ENCODE data around the gene DSCAML1.

DSCAML1 gene

GRCh38 chr11:117519170-117519569, 277.8 kb downstream of the DSCAML1 start:
- DNase-seq (ENCODE audit: low read depth in 2 of 2), result no peak

- no peak for DNase-seq (ENCODE audit: low read depth in 2 of 2)
Measured at GRCh38 chr11:117518455-117518854, 278.6 kb downstream of the DSCAML1 start.

DNA sequence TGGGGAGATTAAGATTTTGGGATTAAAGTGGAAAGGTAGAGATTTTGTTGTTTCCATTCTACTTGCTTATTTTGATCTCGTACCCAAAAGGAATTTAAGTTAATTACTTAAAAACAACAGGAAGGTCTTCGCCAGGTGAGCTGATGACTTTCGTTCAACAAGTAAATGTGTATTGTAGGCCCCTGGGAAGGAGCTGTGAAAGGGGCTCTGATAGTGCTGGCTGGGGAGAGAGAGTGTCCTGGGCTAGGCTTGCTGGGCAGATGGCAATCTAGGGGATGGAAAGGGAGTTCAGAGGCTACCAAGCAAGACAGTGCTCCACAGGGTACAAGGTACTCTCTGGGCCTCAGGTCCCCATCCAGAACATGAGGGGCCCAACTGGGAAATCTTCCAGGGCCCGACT, 279.9 kb downstream of the DSCAML1 start:
- no peak for DNase-seq (ENCODE audit: low read depth in 2 of 2)

GRCh38 chr11:117515892-117516787, 280.9 kb downstream of the DSCAML1 start:
- DNase-seq (ENCODE audit: low read depth in 2 of 2), result no peak

DNA sequence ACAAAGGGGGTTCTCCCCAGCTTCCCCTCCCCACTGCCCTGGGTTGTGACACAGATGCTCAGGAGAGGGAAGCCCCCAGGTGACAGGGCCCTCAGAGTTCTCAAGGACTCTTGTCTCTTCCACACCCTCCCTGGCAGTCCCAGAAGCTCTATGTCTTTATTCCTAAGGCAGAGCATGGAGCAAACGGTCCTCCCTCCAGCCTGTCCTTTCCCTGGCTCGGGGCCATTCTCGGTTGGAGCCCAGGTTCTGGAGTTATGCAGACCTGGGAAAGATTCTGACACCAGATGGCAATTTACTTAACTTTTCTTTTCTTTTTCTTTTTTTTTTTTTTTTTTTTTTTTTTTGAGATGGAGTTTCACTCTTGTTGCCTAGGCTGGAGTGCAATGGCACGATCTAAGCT, 282.8 kb downstream of the DSCAML1 start:
- DNase-seq (ENCODE audit: low read depth in 2 of 2), result no peak

GRCh38 chr11:117513666-117514065, 283.4 kb downstream of the DSCAML1 start:
- no peak for DNase-seq (ENCODE audit: low read depth in 2 of 2)

DNA sequence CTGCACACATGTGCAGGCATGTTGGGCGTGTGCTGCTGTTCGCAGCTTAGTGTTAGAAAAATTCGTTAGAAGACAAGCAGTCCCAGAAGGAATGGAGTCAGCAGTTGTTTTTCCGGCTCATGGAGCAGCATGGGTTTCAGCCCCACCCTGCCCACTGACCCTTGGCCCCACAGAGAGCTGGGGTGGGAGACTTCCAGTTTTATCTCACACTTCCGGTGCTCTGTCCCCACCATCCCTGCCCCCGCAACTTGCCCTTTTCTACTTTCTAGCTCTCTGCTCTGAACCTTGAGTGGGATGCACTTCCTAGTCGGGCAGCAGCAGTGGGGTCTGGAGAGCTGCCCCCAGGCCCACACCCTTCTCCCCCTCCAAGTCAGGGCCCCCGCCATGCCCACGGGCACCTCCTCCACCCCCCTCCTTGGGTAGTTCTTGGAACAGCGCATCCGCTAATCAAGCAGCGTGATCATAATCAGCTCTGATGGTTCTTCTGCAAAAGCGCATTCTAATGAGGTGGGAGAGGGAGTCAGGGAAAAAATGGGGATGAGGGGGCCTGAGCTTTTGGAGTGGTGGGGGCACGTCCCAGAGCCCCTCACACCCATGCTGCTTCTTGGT, 285.0 kb downstream of the DSCAML1 start:
- DNase-seq (ENCODE audit: low read depth in 2 of 2), result no peak

DNA sequence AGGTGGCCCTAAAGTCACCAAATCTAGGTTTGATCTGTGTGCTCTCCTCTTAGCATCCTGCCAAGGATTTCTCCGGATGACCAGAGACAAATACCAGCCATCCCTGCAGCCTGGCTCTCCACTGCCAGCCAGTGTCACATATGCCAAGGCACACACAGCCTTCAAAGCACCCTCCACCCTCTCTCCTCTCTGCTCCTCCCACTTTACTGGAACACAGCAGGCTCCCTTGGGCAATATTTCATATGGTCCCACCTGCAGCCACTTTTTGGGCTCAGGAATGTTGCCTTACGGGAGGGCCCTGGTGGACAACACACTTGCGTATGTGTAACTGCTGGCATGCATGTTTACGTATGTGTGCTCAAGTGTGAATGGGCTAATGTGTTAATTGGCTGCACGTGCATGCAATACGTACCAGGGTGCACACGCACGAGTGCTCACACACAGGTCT, 285.5 kb downstream of the DSCAML1 start:
- DNase-seq (ENCODE audit: low read depth in 2 of 2), result no peak

- DNase-seq (ENCODE audit: low read depth in 2 of 2), result no peak
Measured at GRCh38 chr11:117510646-117511045, 286.4 kb downstream of the DSCAML1 start.

DNA sequence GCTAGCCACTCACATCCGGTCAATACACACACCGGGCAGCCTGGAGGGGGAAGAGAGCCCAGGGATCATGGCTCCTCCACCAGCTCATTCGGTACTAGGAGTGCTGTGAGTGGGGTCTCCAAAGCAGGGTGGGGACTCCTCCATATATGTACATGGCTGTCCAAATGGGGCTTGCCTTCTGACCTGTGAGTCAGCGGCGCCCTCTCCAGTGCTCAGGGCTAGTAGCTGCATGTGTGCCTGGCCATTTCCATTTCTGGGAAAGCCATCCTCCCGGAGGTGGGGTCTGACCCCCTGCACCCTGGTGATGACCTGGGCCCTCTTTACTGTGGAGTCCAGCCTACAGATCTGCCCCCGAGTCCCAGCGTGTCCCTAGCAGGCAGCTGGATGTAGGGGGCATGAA, 287.5 kb downstream of the DSCAML1 start:
- no peak for DNase-seq (ENCODE audit: low read depth in 2 of 2)

DNA sequence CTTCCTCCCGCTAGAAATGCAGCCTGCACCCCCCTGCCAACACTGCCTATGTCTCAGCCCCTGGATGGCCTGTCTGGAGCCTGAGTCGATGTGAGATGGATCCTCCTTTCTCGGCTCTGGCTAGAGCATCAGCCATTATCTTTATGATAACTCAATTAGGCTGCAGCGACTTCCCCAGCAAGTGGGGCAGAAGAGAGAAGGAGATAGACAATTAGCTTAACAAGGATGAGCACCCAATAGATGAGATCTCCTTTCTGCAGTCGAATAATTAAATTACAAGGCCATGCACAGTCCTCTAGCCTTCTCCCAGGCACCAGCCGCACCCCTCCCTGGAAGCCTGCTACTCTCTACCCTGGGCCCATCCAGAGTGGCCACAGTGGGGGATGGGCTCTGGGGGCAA, 290.0 kb downstream of the DSCAML1 start:
- no peak for DNase-seq (ENCODE audit: low read depth in 2 of 2)

DNA sequence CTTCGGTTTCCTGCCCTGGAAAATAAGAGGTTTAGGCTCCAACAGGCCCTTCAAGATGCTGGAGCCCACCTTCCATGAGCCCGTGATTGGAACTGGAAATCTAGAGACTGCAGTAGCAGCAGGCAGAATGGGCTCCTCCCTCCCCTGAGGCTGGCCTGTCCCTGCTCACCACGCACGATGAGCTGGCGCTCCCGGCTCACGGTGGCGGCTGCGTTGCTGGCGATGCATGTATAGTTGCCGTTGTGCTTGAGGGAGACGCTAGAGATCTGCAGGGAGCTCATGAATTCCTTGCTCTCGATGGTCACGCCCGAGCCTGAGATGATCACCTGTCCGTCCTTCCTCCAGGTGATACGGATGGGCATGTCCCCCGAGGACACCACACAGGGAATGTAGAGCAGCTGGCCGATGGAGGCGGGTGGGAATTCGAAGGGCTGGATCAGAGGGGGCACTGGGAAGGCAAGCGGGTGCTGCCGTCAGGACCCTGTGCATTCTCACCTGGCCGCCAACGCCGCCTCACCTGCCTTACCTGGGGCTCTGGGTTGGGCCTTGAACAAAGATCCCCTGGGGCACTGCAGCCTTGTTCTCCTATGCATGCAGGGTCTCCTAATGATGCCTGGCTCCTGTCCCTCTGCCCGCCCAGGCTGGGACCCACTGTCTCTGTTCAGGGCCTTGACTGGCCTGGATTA, 291.6 kb downstream of the DSCAML1 start:
- DNase-seq (ENCODE audit: low read depth in 2 of 2), result no peak

GRCh38 chr11:117502779-117503100, 294.3 kb downstream of the DSCAML1 start:
- DNase-seq (ENCODE audit: low read depth in 2 of 2), result no peak

DNA sequence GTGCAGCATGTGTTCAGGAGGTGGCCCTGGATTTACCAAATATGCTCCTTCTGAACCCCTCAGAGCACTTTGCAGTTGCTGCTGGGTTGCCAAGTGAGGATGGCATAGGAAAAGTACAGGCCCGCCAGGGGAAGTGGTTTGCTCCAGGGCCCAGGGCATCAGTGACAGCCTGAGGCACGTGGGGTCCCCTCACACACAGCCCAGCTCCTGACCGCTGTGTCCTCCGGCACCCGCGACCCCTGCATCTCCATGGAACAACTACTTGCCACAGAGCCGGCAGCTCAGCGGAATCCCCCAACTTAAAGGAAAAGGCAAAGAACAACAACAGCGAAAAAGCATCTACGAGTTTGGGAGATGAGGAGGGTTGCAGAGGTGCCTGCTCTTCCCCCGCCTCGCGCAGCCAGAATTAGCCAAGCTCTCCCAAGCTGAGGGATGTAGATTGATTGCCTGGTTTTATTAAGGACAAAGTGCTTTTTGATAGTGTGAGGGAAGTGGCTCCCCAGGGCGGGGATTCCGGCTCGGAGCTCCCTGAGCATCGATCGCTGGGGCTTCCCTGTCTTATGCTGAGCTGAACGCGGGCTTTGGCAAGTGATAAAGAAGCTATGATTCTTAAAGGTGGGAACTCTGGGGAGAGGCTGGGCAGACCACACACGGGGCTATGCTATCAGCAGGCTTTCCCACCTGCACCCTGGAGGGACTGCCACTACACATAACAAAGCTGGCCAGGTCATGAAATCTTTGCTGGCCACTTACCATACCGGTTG, 294.8 kb downstream of the DSCAML1 start:
- no peak for DNase-seq (ENCODE audit: low read depth in 2 of 2)

DNA sequence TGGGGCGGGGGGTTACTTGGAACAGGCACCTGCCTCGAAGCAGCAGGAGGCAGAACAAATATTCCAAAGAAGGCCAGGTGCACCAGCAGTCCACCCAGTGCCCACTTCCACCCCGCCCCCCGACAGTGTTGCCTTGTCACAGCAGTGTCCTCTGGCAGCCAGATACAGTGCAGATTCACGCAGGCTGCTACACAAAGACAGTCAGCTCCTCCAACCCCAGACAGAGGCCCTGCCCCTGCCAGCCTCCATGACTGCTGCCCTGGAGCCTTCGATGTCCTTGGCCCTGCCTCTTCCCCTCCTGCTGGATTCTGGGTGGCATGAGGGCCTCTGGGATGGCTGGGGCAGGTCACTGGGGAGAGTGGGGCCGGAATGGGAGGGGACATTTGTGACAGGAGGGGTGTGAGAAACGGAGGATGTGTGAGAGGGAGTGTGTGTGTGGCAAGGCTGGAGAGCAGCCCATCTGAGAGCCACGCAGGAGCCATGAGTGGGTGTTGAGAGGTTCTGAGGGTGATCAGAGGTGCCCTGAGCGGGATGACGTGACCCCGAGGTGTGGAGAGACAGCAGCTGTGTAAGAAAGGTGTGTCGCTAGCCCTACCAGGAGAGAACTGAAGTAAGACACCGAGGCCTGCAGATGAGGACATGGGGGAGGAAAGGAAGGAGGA, 295.6 kb downstream of the DSCAML1 start:
- DNase-seq (ENCODE audit: low read depth in 2 of 2), result no peak

DNA sequence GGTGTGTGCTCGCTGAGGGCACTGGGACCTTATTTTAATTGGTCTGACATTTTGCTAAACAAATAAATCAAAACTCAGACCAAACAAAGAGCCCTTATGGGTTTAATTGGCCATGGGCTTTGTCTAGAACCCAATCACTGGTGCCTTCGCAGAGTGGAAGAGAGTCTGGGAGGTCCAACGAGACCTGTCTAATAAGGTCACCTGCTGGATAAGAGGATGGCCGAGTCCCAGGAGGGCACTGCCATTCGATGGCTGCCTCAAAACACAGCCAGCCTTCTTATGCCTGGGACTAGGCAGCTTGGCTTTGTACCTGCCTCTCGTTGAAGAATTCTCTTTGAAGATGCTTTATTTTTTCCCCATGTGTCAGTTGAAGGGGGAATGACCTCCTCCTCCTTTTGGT, 298.2 kb downstream of the DSCAML1 start:
- no peak for DNase-seq (ENCODE audit: low read depth in 2 of 2)

DNA sequence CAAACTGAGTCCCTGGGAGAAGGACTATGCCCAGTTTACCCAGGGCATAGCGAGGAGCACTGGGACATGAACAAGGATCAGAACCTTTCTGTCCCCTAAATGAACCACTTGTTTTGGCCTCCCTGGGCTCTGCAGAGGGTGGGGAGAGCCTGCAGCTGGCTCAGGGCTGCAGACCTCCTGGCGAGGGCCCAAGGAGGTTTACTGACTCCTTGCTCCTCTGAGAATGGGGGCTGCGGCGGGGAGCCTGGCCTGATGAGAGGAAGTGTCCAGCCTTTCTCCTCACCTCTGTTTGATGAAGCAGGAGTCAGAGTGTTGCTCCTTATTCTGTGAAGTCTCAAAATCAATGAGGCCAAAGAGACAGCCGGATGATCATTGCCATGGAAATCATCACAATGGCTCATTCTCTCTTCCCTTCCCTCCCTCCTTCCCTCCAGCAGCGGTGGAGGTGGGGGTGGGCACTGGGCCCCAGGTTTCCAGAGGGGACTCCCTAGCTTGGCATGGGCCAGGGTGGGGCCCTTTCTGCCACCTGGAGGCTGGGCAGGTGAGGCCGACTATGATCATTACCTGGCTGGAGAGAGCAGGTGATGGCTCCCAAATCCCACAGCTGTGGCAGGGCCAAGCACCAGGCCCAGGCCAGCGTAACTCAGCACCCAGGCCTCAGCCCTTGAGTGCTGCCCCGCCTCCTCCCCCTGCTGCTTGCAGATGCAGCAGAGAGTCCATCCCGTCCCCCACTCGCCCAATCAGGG, 299.6 kb downstream of the DSCAML1 start:
- DNase-seq (ENCODE audit: low read depth in 2 of 2), result no peak

DNA sequence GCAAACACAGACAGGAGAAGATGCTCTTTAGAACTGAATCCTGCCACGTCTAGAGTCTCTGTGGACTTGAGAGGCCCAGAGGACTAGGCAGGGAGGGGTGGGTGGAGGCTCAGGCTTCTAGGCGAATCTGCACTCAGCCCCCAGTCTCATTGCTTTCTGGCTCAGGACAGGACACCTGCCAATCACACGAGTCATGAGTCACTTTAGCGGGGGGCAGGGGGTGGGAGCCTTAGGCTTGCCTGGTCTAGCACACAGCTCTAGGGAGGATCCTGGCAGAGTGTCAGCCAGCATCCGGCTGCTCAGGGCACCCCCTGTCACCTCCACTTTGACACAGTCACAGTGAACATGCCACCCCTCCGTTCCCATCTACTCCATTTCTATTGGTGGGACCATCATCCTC, 301.7 kb downstream of the DSCAML1 start:
- no peak for DNase-seq (ENCODE audit: low read depth in 2 of 2)

DNA sequence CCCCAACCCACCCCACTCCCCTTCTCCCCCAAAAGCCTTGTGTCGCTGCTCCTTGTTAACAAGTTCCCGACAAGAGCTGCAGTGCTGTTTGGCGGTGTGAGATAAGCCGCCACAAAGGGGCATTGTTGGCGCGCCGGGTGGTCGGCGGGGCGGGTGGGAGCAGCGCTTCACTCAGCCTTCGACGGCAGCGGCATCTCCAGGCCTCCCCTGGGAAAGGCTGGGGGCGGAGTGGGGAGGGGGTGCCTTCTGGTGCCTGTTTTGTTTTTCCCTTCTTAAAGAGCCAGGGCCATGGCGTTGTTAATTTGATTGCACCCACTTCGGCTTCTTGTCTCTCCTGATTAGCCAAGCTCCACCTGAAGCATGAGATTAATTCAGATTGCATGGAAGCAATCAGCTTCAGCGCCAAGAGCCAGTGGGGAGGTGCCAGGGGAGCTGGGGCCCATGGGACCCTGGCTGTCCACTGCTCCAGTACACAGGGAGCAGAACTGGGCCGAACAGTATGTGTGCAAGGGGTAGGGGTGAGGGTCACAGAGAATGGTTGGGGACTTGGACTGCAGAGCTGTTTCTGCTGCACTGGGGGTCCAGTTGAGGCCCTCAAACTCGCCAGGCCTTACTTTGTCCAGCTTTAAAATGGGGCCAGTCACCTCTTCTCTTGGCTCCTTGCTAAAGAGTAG, 304.3 kb downstream of the DSCAML1 start:
- no peak for DNase-seq (ENCODE audit: low read depth in 2 of 2)

DNA sequence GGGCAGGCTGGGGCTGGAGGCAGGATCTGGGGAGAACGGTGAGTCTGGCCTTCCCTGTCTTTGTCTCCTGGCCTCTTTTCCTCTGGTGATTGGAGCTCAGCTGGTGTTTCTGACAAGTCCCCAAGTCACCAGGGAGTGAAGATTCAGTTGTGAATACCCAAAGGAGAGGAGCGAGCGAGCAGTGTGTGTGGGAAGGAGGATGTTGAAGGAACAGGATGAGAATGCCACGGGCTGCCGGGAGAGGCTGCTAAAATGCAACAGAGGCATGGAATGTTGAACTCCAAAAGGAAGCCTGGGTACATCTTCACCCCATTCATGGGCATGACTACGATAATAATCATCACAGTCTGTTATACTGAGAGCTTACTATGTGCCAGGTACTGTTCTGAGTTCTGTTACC, 306.1 kb downstream of the DSCAML1 start:
- no peak for DNase-seq (ENCODE audit: low read depth in 2 of 2)
